HG02610 (cell line): ENCODE results near the gene TANC1.
"Not testable (repeated sequence)": the region's sequence is repeated elsewhere in the genome, so short reads cannot be mapped to it uniquely, and the experiment has no call there.

Experiments
- ATAC-seq: cut with Tn5 transposase; IDR thresholded peaks from one replicate; pipeline ENCODE4 v1.9.1; 2021; ENCODE audit warnings: mild to moderate bottlenecking, moderate library complexity; ENCODE audit not compliant: unreplicated experiment

Gene TANC1

GRCh38 chr2:159022019-159022418, 53.6 kb downstream of the TANC1 start:
- no peak for ATAC-seq

GRCh38 chr2:159026170-159026569, 57.7 kb downstream of the TANC1 start:
- ATAC-seq = no peak

- ATAC-seq = no peak
Observed at GRCh38 chr2:159028776-159029175, 60.3 kb downstream of the TANC1 start.

GRCh38 chr2:159029936-159030335, 61.5 kb downstream of the TANC1 start:
- no peak for ATAC-seq

GRCh38 chr2:159030674-159031380, 62.4 kb downstream of the TANC1 start:
- ATAC-seq = no peak

GRCh38 chr2:159032146-159032545, 63.7 kb downstream of the TANC1 start:
- no peak for ATAC-seq

GRCh38 chr2:159032580-159032979, 64.1 kb downstream of the TANC1 start:
- ATAC-seq = no peak

- no peak for ATAC-seq
Observed at GRCh38 chr2:159034713-159035112, 66.3 kb downstream of the TANC1 start.

- no peak for ATAC-seq
Observed at GRCh38 chr2:159035790-159036411, 67.5 kb downstream of the TANC1 start.

GRCh38 chr2:159036461-159036860, 68.0 kb downstream of the TANC1 start:
- not testable (repeated sequence) for ATAC-seq

- not testable (repeated sequence) for ATAC-seq
Observed at GRCh38 chr2:159041328-159041727, 72.9 kb downstream of the TANC1 start.

- ATAC-seq = no peak
Observed at GRCh38 chr2:159042115-159042850, 73.8 kb downstream of the TANC1 start.

GRCh38 chr2:159043710-159044109, 75.3 kb downstream of the TANC1 start:
- no peak for ATAC-seq

- no peak for ATAC-seq
Observed at GRCh38 chr2:159044804-159045286, 76.4 kb downstream of the TANC1 start.

GRCh38 chr2:159045545-159046454, 77.4 kb downstream of the TANC1 start:
- no peak for ATAC-seq

GRCh38 chr2:159046966-159047365, 78.5 kb downstream of the TANC1 start:
- no peak for ATAC-seq

GRCh38 chr2:159050426-159050825, 82.0 kb downstream of the TANC1 start:
- ATAC-seq = no peak

GRCh38 chr2:159051133-159051532, 82.7 kb downstream of the TANC1 start:
- no peak for ATAC-seq

- no peak for ATAC-seq
Observed at GRCh38 chr2:159051661-159052060, 83.2 kb downstream of the TANC1 start.

- ATAC-seq = no peak
Observed at GRCh38 chr2:159052157-159052601, 83.7 kb downstream of the TANC1 start.
